ENCODE data around the gene SPTSSB. TPM values are rescaled to one million over a fixed set of nuclear protein-coding genes. Genes with fewer than 3 reads are reported as not detected.
A peak's percentile ranks its signal among the peaks of the same experiment; 100 is the strongest.

SPTSSB gene
- total and polyA plus RNA-seq, 2 experiments from 2014 or later, result 5.0 to 6.9 TPM

DNA sequence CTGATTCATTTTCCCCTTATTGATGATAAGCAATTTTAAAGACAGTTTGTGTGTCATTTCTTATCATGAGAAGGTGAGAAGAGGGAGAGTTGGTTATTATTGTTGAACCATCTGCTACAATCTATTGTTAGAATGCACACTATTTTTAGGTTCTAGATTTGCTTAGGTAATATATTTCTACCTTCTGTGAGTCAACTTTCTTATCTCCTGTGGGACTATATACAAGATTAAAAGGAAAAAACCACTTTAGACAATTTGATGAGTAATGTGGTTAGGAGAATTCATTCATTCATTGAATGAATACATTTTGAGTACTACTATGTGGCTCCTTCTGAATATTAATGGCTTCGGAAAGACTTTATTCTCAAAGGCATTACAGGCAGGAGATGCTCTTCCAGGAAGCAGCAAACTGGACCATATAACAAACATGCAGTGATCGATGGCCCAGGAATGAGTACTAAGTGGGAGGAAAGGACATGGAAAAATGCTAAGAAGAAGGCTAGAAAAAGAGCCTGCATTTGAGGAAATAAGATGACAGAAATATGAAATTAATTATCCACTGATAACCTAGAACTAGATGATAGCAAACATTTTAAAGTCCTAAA is 22.4 kb downstream of the SPTSSB start:
- WGBS (ENCODE audit: low lambda C conversion rate, missing lambda C conversion rate), result 92% methylated on average over 2 of the region's 2 CpGs
- TF ChIP-seq EZH2 (IDR thresholded peaks at IDR 0.05; ENCODE audit: borderline replicate concordance) (no peak), CTCF (IDR thresholded peaks at IDR 0.05; ENCODE audit: poor library complexity) (no peak), EZH2phosphoT487 (IDR thresholded peaks at IDR 0.05; ENCODE audit: low read depth, severe bottlenecking, unreplicated experiment) (no peak)

GRCh38 chr3:161347726-161348125 is 23.6 kb downstream of the SPTSSB start:
- Histone ChIP-seq H3K4me2 (no peak overlapping the region), H3K27ac (no peak overlapping the region), H3K9me2 (replicated peaks; ENCODE audit: insufficient read depth) (no peaks in the 10 kb centered on the region), H2AFZ (no peak overlapping the region), H3K79me2 (no peaks in the 10 kb centered on the region), H3K4me3 (no peak overlapping the region), H3K4me1 (ENCODE audit: insufficient read depth) (no peaks in the 10 kb centered on the region), H3K36me3 (replicated peaks; ENCODE audit: insufficient read depth, low read depth) (no peaks in the 10 kb centered on the region), H3K9me3 (ENCODE audit: low read depth) (no peaks in the 10 kb centered on the region), H4K20me1 (ENCODE audit: insufficient read depth, poor library complexity, severe bottlenecking) (no peaks in the 10 kb centered on the region), H3K27me3 (no peaks in the 10 kb centered on the region)
- no peak for TF ChIP-seq EZH2 (IDR thresholded peaks at IDR 0.05; ENCODE audit: borderline replicate concordance)
- no peak for TF ChIP-seq EZH2phosphoT487 (IDR thresholded peaks at IDR 0.05; ENCODE audit: low read depth, severe bottlenecking, unreplicated experiment)
- TF ChIP-seq CTCF (IDR thresholded peaks at IDR 0.05; ENCODE audit: poor library complexity), result no peak
- WGBS (ENCODE audit: low lambda C conversion rate, missing lambda C conversion rate), result 89% methylated on average over 5 of the region's 5 CpGs
- DNase-seq (ENCODE audit: low spot score), result no peak

More for the DNA sequence above, 22.4 kb downstream of the SPTSSB start:
- Histone ChIP-seq H3K79me2 (no peaks in the 10 kb centered on the region), H2AFZ (no peak overlapping the region), H3K4me3 (no peak overlapping the region), H4K20me1 (ENCODE audit: insufficient read depth, poor library complexity, severe bottlenecking) (no peaks in the 10 kb centered on the region), H3K9me2 (replicated peaks; ENCODE audit: insufficient read depth) (no peaks in the 10 kb centered on the region), H3K4me2 (no peak overlapping the region), H3K36me3 (replicated peaks; ENCODE audit: insufficient read depth, low read depth) (no peaks in the 10 kb centered on the region), H3K4me1 (ENCODE audit: insufficient read depth) (no peaks in the 10 kb centered on the region), H3K27ac (peak overlapping the region; percentile 2), H3K27me3 (no peaks in the 10 kb centered on the region), H3K9me3 (ENCODE audit: low read depth) (no peaks in the 10 kb centered on the region)
- DNase-seq (ENCODE audit: low spot score), result no peak

GRCh38 chr3:161345023-161345422 is 26.3 kb downstream of the SPTSSB start:
- no peak overlapping the region for H3K4me2 ChIP-seq
- H3K79me2 ChIP-seq, result no peaks in the 10 kb centered on the region
- no peak for DNase-seq (ENCODE audit: low spot score)
- H3K36me3 ChIP-seq (replicated peaks; ENCODE audit: insufficient read depth, low read depth), result no peaks in the 10 kb centered on the region
- H3K4me3 ChIP-seq, result no peak overlapping the region
- H3K9me2 ChIP-seq (replicated peaks; ENCODE audit: insufficient read depth), result no peaks in the 10 kb centered on the region
- no peaks in the 10 kb centered on the region for H3K27me3 ChIP-seq
- no peak overlapping the region for H2AFZ ChIP-seq
- H3K27ac ChIP-seq, result no peak overlapping the region
- no peaks in the 10 kb centered on the region for H3K9me3 ChIP-seq (ENCODE audit: low read depth)
- 67% methylated on average over 2 of the region's 2 CpGs for WGBS (ENCODE audit: low lambda C conversion rate, missing lambda C conversion rate)
- no peaks in the 10 kb centered on the region for H3K4me1 ChIP-seq (ENCODE audit: insufficient read depth)
- no peak for TF ChIP-seq EZH2phosphoT487 (IDR thresholded peaks at IDR 0.05; ENCODE audit: low read depth, severe bottlenecking, unreplicated experiment)
- H4K20me1 ChIP-seq (ENCODE audit: insufficient read depth, poor library complexity, severe bottlenecking), result no peaks in the 10 kb centered on the region

DNA sequence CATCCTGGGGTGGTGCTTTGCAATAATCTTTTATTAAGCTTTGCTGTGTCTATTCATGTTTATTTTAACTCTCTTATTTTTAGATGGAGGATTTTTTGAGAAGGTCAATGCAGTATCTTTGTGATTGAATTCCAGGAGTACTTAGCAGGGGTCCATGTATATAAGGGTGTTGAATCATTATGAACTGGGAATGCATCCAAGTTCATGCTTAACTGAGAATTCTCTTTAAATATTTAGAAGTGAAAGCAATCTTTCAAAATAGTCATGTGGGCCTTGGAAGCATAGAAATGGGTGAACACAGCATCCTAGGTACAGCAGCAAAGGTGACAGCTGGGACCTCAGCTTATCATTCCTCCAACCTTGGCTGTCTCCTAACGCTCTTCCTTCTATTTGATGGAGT is 27.3 kb downstream of the SPTSSB start:
- Histone ChIP-seq H3K27ac (no peak overlapping the region), H3K4me1 (ENCODE audit: insufficient read depth) (no peaks in the 10 kb centered on the region), H3K4me3 (no peak overlapping the region), H3K79me2 (no peaks in the 10 kb centered on the region), H3K9me3 (ENCODE audit: low read depth) (no peaks in the 10 kb centered on the region), H3K9me2 (replicated peaks; ENCODE audit: insufficient read depth) (no peaks in the 10 kb centered on the region), H4K20me1 (ENCODE audit: insufficient read depth, poor library complexity, severe bottlenecking) (no peaks in the 10 kb centered on the region), H3K27me3 (no peaks in the 10 kb centered on the region), H2AFZ (no peak overlapping the region), H3K4me2 (no peak overlapping the region), H3K36me3 (replicated peaks; ENCODE audit: insufficient read depth, low read depth) (no peaks in the 10 kb centered on the region)
- 89% methylated on average over 1 of the region's 1 CpG for WGBS (ENCODE audit: low lambda C conversion rate, missing lambda C conversion rate)
- no peak for TF ChIP-seq EZH2 (IDR thresholded peaks at IDR 0.05; ENCODE audit: borderline replicate concordance)
- TF ChIP-seq CTCF (IDR thresholded peaks at IDR 0.05; ENCODE audit: poor library complexity), result no peak
- TF ChIP-seq EZH2phosphoT487 (IDR thresholded peaks at IDR 0.05; ENCODE audit: low read depth, severe bottlenecking, unreplicated experiment), result no peak
- DNase-seq (ENCODE audit: low spot score), result no peak

Data from hepatocyte (in vitro differentiated cells).